GM21381 (cell line): ENCODE results near the gene RPS21.

Experiments
- ATAC-seq: cut with Tn5 transposase; IDR thresholded peaks from one replicate; pipeline ENCODE4 v1.9.1; 2021; ENCODE audit warnings: mild to moderate bottlenecking, moderate library complexity; ENCODE audit not compliant: unreplicated experiment

The RPS21 gene

DNA sequence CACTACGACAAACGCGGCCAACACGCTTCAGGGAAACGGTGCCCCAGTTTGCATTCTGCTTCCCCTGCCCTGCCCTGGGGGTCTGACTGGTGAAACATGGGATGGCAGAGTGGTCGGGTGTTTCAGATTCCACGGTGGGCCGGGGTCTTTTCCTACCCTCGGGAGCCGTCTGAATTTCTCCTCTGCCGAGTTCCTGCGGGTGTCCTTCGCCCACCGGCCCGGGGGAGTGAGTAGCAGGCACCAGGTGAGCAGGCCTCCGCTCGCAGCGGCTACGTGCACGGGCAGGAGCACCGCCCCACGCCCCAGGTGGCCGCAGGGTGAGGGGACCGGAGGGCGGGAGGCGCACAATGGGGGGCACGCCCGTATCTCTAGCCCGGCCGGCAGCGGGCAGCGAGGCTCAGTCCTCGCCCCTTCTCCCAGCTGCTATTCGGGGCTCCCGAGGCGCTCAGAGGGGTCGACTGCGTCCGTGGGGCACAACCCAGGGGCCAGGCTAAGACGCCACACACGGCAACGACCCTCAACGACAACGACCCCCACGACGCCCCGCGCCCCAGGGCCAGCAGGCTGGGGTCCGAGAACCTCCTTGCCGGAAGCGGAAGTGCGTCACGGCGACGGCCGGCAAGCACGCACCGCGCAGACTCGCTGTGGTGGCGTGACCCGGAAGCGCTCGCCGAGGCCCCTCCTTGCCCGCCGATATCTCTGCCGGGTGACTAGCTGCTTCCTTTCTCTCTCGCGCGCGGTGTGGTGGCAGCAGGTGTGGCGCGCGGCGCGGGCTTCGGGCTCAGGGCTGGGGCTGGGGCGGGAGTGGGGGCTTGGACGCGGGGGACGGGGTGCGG, at the start of gene RPS21:
TSS of gene RPS21 (plus strand) at position 721 of the 836 bp plus-strand sequence. CDS start 236 bp downstream, outside the sequence.
- ATAC-seq, result peak; percentile 75

DNA sequence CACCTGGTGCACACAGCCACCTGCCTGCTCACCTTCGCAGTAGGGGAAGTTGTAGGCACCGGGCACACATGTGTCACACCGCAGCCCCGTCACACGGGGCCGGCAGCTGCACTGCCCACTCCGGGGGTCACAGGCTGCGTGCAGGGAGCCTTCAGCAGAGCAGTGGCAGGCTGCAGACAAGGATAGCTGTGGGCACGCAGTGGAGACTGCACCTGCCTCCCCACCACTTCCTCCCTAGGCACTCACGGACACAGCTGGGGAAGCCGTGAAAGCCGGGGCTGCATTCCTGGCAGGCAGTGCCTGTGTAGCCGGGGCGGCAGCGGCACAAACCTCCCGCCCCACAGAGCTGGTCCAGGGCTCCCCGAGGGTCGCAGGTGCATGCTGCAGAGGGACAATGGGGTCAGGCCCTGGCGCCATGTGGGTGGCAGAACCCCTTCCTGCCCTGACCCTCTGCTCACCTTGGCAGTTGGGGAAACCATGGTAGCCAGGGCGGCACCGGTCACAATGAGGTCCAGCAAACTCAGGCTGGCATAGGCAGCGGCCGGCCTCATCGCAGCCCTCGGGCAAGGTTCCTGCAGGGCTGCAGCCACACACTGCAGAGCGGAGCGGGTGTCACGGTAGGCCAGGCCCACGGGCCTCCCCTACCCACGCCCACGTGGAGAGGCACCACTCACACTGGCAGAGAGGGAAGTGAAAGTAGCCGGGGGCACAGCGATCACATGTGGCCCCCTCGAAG, 49.2 kb upstream of the RPS21 start:
- no peak for ATAC-seq

DNA sequence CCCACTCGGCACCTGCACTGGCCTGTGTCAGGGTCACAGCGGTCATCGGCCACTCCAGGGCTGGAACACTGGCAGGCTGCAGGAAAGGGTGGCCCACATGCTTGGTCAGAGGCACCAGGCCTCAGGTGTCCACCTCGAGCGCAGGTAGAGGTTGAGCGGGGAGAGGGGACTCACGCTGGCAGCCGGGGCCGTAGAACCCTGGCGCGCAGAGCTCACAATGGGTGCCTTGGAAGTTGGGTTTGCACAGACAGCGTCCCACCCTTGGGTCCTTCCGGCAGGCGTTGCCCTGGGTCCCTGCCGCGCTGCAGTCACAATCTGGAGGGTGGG, 48.6 kb upstream of the RPS21 start:
- ATAC-seq, result no peak

DNA sequence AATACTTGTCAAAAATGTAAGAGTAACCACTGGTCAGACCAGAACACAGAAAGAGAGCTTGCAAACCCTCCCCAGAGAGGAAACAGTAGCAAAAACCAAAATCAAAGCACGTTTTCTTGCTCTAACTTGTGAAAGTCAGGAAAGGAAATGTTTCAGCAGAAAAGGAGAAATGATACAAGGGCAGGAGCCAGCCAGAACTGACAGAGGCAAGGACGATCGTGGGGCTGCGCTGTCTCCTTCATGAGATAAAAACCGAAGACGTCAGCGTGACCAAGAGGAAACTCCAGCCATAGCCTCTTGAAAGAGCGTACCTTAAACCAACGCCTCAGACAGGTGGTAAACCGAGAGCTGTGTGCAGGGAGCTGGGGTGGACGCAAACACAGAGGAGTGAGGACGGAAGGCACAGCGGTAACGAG, 47.2 kb upstream of the RPS21 start:
- ATAC-seq, result peak; percentile 73

DNA sequence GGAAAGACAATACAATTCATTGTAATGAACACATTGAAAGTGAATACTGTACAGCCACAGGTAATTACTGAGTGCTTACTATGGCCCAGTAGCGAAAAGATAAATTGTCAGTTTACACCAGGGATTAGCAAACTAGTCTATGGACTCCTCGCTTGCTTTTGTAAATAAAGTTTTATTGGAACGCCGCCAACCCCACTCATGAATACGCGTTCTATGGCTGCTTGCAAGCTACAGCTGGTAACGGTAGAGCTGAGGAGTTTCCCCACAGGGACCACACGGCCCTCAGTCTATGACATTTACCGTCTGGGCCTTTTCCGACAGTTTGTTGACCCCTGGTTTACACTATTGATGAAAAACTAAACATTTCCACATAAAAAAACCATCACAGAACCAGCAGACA, 44.0 kb upstream of the RPS21 start:
- no peak for ATAC-seq

- ATAC-seq, result no peak
These were observed 42.8 kb upstream of the RPS21 start for GRCh38 chr20:62344092-62344491.

DNA sequence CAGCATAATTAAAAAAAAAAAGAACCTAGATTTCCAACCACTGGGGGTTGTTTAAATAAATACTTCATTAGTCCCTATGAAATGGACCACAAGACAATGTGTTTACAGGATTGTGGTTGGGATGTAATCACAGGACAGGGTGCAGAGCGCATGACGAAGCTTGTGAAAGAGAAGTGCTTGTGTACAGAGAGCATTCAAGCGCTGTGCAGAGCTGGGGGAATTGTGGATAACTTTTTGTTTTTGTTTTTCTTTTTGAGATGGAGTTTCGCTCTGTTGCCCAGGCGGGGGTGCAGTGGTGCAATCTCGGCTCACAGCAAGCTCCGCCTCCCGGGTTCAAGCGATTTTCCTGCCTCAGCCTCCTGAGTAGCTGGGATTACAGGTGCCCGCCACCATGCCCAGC, 42.1 kb upstream of the RPS21 start:
- no peak for ATAC-seq

DNA sequence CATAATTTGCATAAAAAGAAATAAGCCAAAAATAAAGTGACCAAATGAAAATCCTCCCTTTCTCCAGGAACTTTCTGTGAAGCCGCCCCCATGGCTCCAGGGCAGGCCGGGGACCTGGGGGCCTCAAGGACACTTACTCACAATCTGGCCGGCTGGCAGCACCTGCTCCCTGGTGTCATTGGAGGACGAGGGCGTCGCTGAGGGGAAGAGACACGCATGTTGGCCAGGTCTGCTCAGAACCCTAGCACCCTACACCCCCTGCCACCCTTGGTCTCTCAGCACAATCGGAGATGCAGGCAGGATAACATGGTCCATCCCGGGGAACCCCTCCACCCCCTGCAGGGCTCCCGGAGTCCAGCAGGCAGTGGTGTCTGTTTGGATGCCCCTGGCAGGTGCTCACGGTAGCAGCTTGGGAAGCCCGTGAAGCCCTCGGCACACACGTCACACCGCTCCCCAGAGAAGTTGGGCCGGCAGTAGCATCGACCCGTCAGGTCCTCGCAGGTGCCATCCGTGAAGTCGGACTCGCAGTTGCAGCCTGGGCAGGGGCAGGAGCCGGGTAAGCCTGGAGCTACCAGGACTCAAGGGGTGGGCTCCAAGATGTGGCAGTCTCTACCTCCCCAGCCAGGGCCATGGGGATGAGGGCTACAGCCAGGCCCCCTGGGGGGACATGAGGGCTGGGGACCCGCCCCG, 41.1 kb upstream of the RPS21 start:
- no peak for ATAC-seq

GRCh38 chr20:62346398-62347150, 40.3 kb upstream of the RPS21 start:
- no peak for ATAC-seq

- ATAC-seq, result no peak
These were observed 39.8 kb upstream of the RPS21 start for GRCh38 chr20:62347151-62347404.

DNA sequence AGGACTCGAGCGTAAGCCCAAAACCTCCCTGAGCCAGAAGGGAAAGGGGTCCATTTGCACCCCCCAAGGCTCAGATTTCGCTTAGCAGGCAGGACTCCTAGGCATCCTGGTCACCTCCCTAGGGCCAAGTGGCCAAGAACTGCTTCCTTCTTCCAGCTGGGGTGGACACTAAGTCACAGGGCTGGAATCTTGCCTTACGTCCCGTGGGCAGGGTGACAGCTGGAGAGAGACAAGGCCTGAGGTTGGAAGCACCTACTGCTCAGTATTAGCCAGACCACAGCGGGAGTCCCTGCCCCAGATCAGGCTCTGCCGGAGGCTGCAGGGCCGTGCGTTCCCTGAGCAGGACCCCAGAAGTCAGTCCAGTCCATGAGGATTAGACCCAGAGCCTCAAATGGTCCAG, 39.5 kb upstream of the RPS21 start:
- ATAC-seq, result no peak

DNA sequence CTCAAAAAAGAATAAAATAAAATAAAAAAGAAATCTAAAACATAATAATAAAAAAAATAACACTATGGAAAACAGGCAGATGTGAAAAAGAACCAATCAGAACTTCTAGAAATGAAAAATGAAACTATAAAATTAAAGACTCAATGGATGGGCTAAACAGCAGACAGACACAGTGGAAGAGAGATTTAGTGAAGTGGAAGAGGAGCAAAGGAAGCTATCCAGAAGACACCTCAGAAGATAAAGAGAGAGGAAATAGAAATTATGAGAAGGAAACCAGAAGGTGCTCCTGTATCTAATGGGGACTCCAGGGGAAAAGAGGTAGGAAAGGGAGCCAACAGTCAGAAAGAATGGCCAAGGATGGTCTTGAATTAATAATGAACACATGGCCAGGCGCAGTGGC, 38.3 kb upstream of the RPS21 start:
- no peak for ATAC-seq

GRCh38 chr20:62349556-62350097, 37.3 kb upstream of the RPS21 start:
- no peak for ATAC-seq

GRCh38 chr20:62350098-62350628, 36.7 kb upstream of the RPS21 start:
- ATAC-seq, result no peak

DNA sequence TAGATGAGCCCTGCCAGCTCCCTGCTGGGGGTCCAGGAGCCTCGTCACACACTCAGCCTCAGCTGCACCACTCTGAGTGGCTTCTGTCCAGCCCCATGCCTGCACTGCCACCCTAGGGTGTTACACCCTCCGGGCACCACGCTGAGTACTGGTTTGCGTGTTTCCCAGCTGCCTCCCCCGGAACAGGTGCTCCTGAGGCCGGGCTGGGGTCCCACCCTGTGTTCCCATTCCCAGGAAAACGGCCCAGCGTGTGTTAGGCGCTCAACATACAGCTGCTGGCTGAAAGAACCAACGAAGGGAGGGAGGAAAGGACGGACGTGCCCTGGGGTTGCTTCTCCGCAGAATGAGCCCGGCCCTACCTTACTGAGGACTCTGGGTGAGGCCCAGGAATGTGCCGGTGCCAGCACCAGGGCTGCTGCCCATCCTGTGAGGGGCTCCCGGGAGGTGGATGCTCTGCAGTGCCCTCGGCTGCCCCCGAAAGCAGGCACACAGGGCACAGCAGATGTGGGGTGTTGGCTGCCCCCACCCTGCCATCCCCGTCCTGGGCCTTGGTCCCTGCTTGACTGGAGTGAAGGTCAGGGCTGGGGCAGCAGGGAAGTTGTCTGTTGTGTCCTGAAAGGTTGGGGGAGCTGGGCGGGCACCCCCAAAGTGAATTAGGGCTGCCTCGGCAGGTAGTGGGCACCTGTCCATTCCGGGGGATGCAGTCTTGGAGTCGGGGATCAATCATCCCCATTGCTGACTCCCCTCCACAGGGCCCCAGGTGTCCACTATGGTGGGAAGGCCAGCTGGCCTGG, 36.1 kb upstream of the RPS21 start:
- no peak for ATAC-seq

DNA sequence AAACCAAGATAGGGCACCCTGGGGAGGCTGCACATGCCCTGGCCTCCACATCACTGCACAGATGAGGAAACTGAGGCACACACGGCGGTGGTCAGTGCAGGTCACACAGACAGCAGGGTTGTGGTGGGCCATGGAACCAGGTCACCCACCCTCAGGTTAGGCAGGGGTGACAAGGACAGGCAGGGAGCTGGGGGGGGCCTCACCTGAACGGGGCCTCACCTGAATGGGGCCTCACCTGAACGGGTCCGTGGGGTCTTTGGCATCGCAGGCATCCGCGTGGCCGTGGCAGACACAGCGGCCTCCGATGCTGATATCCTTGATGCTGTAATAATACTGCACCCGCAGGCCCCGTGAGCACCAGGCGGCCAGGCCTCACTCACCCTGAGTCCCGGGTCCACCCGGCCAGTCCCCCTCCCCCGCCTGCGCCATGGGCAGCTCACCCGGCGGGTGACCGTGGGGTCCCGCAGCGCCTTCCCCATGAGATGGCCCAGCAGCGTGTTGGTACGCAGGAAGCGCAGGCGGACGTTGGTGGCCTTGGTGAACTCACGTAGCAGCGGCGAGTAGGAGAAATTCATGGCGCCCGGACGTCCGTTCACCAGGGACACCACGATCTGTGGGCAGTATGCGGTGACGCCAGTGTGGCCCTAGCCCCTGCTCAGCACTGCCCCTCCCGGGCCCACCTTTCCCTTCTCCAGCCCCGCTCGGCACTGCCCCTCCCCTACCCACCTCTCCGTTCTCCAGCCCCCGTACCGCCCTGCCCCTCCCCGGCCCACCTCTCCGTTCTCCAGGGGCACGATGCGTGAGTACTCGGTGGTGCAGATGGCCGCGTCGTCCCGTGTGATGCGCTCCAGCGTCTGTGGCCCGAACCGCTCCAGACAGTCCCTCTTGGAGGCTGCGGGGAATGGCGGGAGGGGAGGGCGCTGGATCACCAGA, 35.2 kb upstream of the RPS21 start:
- ATAC-seq, result no peak

DNA sequence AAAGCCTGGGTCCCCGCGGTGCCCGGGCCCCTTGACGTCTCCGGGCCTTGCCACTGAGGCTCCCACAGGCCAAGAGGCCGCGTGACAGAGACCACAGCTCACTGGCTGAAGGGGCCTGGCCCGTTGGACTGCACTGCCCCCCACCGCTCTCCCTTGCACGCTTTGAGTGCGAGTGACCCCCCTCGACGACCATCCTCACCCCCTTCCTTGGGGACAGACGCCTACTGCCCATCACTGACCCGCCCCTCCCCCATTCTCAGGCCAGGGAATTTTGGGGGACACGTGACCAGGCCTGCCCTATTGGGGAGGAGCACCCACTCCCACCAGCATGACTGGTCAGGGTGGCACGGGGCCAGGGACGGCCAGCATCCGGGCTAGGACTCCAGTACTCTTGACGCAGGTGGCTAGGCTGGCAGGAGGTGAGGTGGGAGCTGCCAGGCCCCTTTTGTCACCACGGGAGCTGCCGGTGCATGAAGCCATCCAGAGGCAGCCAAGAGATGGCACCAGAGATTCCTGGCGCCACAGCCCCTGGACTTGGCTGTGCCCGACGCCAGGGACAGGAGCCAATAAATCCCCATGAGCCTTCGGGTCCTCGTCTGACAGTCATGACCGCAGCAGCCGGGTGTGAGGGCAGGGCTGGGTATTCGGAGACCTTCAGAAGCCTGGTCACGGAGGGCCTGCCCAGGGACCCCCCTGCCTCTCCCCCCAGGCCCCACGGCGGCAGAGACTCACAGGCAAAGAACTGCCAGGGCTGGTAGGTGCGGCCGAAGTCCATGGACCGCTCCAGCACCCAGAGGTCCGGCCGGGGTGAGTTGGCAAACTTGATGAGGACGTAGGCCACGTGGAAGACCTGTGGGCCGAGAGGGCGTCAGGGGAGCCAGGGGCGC, 34.3 kb upstream of the RPS21 start:
- ATAC-seq, result no peak
